Measurements from ENCODE around the gene RCN1.

DNA sequence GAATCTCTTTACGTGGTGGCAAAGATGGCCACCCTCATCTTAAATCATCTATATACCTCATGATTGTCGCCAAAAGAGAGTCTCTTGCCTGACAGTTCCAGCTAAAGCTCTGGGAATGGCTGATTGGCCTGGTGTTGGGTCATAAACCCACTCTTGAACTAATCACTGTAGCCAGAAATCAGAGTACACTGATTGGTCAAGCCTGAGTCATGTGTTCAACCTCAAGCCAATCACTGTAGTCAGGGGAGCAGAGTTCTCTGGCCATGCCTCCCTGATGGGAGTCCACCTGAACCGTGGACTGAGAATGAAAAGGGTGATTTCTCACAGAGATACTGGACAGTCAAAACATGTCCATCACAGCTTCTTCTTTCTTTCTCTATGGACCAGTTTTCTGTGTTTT lies 45.8 kb downstream of the RCN1 start:
- TF ChIP-seq, protein P1, sequence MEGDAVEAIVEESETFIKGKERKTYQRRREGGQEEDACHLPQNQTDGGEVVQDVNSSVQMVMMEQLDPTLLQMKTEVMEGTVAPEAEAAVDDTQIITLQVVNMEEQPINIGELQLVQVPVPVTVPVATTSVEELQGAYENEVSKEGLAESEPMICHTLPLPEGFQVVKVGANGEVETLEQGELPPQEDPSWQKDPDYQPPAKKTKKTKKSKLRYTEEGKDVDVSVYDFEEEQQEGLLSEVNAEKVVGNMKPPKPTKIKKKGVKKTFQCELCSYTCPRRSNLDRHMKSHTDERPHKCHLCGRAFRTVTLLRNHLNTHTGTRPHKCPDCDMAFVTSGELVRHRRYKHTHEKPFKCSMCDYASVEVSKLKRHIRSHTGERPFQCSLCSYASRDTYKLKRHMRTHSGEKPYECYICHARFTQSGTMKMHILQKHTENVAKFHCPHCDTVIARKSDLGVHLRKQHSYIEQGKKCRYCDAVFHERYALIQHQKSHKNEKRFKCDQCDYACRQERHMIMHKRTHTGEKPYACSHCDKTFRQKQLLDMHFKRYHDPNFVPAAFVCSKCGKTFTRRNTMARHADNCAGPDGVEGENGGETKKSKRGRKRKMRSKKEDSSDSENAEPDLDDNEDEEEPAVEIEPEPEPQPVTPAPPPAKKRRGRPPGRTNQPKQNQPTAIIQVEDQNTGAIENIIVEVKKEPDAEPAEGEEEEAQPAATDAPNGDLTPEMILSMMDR (IDR thresholded peaks at IDR 0.05; ENCODE audit: control extremely low read depth in 1 of 3, insufficient read depth in 1 of 3, low read depth in 1 of 3, low read length in 3 of 3) = no peak
- TF ChIP-seq EZH2 (IDR thresholded peaks at IDR 0.05; ENCODE audit: low read depth, low read length, severe bottlenecking) (no peak), YY1 (IDR thresholded peaks at IDR 0.05; ENCODE audit: low read depth, low read length) (no peak), ZNF274 (IDR thresholded peaks at IDR 0.05; ENCODE audit: borderline replicate concordance, extremely low read depth, low read length) (no peak), GABPA (IDR thresholded peaks at IDR 0.05; ENCODE audit: borderline replicate concordance, insufficient read depth, low read length) (no peak), POLR2A (IDR thresholded peaks at IDR 0.05; ENCODE audit: control extremely low read depth in 1 of 2, low read depth in 2 of 2, low read length in 2 of 2) (no peak), TAF7 (optimal IDR thresholded peaks at IDR 0.05; ENCODE audit: borderline replicate concordance, low read depth, low read length) (no peak), SRF (IDR thresholded peaks at IDR 0.05; ENCODE audit: low read depth, low read length) (no peak), TAF1 (IDR thresholded peaks at IDR 0.05; ENCODE audit: low read depth, low read length) (no peak), FOSL1 (IDR thresholded peaks at IDR 0.05; ENCODE audit: insufficient read depth, low read depth, low read length) (no peak), SP2 (IDR thresholded peaks at IDR 0.05; ENCODE audit: low read length) (no peak), POLR2AphosphoS5 (IDR thresholded peaks at IDR 0.05; ENCODE audit: low read depth, low read length) (no peak)

Measured in H1 (cell line).